IPS-18c (cell line): ENCODE measurements around the gene DHX9.
A peak's percentile ranks its signal among the peaks of the same experiment; 100 is the strongest.

Experiments used
- H3K4me3 ChIP-seq: 2 replicates; pipeline ENCODE4 v1.7.0; 2013; ENCODE audit warnings: low read depth, mild to moderate bottlenecking, low read length, moderate library complexity; ENCODE audit not compliant: insufficient read depth
- H3K9me3 ChIP-seq: one replicate; pipeline ENCODE4 v1.6.1; 2013; ENCODE audit warnings: mild to moderate bottlenecking, low read length, moderate library complexity; ENCODE audit not compliant: control insufficient read depth, insufficient read depth

Gene DHX9

DNA sequence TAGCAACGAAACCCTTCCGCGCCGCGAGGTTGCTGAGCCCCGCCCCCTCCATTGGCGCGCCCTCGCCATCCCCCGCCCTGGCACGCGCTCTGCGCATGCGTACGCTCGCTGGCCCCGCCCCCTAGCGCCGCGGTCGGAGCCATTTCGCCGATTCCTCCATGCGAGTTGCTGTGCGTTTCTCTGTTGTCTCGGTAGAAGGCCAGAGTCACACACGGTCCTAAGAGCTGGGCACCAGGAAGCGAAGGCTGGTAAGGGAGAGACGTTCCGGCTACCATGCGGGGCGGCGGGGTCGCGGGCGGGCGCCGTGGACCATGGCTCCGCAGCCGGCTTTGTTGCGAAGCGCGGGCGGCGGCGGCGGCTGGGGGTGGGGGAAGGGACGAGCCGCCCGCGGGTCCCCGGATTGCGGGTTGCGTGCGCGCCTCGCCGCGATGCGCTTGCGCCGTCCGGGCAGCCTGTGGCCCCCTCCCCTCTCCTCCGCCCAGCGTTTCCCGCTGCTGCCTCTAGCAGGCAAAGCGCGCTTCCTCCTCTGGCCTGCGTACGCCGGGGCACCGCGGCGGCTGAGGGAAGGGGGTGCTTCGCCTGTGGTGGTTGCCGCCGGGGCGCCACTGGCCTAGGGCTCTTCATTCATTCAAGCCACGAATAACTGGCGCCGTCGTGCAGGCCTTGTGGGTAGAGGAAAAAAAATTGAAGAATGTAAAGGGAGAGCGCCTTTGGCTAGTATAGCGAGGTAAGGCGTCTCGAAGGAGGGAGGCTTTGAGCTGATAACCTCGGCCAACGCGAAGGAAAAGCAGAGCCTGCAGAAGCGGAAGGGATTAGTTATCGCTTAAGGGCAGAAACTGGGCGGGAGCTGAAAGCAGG lies at the start of gene DHX9:
Gene DHX9, plus strand, starts transcription at position 139 of the 858 bp plus-strand sequence. CDS start 3,220 bp downstream, outside the sequence.
- H3K9me3 ChIP-seq = no peaks in the 10 kb centered on the region
- H3K4me3 ChIP-seq = peak within 1 kb of the TSS; percentile 98

DNA sequence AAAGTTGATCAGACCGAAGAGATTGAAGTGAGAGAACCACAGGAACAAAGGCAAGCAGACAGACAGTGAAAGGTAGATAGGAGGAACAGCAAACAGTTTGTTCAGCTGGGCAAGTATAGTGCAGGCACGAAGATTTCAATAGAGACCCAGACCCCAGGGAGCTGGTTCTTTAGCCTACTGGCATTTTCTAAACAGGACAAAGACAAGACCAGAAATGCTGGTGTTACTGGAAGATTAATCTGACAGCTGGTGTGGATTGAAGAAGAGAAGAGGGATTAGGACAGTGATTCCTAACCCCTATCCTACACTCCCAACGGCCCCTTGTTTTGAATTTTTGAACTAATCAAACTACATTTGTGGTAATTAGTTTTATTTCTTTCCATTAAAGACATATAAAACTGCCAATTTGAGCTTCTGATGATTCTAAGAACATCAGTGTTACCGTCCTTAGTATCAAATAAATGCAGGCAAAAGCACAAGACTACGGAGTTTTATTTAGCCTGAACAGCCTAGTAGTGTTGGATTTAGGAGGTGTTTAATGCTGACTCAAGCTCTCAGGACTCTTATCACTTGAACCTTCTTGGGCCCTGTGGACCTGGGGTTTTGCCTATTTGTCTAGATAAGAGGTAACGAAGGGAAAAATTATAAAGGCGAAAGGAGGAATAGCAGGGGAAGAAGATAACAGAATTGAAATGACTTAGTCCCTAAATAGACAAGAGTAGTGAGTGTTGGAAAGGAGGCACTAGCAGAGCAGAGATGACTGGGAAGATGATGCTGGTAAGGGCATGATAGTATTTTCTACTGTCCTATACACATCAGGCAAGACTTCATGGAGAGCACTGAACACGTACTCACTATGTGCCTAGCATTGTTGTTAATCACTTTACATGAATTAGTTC lies 47.6 kb upstream of the DHX9 start:
- no peak overlapping the region for H3K4me3 ChIP-seq
- H3K9me3 ChIP-seq = no peaks in the 10 kb centered on the region

DNA sequence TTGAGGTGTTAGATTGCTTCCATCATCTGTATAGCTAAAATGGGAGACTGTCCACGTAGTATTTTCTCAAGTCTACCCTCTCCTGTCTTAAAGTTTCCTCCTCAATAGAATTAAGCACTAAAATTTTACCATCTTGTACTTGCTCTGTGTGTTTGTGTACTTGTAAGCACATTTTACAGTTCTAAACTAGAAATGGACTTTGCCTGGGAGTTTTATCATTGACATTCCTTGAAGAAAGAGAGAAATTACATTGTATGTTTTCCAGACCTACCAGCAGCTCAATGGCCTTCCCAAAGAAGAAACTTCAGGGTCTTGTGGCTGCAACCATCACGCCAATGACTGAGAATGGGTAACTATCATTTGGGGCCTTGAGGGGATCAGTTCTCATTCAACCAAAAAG lies 45.1 kb upstream of the DHX9 start:
- no peak overlapping the region for H3K4me3 ChIP-seq
- H3K9me3 ChIP-seq = no peaks in the 10 kb centered on the region

DNA sequence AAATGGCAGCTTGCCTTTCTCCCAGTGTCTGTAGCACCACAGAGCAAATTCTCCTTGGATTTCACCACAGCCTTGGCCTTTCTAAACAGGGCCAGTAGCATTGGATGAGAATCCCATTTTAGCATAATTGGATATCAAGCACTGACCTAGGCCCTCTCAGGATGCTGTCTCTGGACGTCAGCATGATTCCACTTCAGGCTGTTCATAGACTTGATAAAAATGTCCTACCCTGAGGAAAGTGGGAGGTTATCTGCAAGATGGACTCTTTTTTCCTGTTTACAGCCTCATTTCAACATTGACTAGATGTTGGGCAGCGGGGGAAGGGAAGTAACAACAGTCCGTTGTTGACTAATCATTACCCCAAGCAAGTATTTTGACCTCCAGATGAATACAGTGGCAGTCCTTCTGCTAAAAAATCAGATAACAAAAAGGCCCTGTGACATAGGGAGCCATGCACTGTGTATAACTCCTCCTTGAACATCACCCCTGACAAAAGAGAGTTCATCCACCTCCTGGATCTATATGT lies 44.4 kb upstream of the DHX9 start:
- no peaks in the 10 kb centered on the region for H3K9me3 ChIP-seq
- no peak overlapping the region for H3K4me3 ChIP-seq

DNA sequence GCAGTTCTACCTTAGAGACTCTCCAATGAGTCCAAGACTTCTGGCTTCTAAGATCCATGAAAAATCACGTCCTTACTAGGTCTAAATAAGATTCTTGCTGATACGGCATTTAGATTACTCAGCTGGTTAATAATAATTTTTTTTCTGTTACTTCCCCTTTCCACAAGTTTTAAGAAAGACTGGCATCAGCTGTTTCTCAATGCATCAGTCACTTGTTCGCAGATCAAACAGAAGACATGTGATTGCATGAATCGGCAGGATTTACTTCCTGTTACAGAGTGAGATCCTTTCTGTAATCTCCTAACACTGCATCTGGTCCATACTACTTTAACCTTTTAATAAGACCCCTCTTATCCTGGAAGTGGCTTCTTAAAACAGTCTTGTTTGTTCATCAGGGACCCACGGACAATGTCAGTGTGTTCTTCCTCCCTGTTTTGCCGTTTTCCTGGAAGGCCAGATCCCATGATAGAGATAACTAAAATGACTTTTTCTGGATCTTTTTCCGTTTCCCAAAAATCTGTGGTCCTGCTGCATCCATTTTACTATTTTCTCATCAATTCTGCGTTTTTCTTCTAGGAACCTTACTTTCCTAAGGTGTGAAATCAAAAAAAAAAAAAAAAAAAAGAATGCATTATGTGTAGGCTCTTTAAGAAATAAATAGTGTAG lies 43.5 kb upstream of the DHX9 start:
- Histone ChIP-seq H3K4me3 (no peak overlapping the region), H3K9me3 (no peaks in the 10 kb centered on the region)

DNA sequence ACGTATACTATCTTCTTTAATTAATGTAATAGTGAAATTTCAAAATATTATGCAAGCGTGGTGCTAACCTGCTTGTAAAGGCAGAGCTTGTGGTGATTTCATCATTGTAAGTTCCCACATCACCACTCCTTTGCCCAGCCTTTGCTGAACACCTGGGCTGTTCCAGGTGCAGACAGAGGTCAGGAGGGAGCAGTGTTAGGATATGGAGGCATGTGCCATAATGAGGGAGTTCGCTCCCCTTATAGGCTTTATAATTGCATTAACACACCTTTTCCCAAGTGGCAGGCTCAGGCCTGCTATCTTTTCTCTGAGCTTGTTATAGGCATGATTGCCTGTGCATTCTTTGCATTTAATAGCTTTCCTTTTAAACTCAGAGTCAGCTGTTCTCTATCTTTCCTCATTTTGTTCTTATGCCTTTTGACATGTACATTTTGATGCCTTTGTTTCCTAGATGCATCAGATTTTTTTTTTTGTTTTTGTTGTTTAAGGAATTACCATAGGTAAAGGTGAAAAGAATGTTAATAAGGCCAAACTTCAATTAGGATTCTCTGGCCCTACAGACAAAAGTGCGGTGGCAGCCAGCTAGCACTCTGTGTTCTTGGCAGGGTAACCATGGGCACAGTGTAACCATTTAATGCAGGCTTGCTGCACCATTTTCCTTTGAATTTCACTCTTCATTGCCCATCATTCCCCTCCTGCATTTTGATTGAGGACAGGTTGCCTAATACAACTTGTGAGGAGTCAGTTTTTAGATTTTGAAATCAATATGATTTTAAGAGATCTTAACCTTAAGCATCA lies 36.9 kb upstream of the DHX9 start:
- Histone ChIP-seq H3K4me3 (no peak overlapping the region; the same call in 1 of the 2 replicates), H3K9me3 (no peaks in the 10 kb centered on the region)

DNA sequence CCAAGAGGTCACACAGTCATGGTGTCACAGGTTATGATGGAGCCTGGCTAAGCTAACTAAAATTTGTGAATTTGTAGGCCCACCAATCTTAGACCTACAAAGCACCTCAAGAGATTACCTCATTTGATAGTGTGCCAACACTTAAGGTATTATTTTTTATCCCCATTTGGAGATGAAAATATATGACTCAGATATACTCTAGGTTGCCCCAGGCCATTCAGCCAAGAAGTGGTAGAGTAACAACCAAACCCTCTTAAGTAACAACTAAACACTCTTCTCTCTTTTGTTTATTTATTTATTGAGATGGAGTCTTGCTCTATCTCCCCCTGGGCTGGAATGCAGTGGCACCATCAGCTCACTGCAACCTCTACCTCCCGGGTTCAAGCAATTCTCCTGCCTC lies 35.3 kb upstream of the DHX9 start:
- H3K9me3 ChIP-seq = no peaks in the 10 kb centered on the region
- H3K4me3 ChIP-seq = no peak overlapping the region

DNA sequence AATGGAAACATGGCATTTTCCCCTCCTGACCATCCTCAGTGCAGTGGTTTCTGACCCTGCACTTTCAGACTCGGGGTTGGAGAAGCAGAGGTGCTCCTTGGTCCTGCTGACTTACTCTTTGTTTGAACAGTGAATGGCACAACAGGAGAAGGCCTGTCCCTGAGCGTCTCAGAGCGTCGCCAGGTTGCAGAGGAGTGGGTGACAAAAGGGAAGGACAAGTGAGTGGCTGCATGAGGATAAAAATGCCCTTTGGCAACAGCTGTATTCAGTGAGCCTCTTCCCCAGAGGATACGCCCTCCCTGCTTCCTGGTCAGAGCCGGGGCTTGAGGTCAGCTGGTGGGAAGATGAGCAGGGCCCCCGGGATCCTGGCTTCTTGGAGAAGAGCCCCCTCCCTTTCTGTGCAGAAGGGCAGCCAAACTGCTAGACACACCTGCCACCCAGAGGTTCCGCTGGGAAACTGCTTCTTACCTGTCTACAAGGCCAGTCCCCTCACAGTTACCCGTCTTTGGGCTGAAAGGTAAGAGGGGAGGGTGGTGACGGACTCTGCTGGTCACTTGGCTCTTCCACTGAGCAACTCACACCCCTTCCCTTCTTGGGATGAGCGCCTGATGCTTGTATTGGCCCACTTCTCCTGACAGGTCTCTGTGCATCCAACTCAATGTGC lies 33.0 kb upstream of the DHX9 start:
- Histone ChIP-seq H3K9me3 (no peaks in the 10 kb centered on the region), H3K4me3 (peak overlapping the region; percentile 26; the same call in 1 of the 2 replicates)

DNA sequence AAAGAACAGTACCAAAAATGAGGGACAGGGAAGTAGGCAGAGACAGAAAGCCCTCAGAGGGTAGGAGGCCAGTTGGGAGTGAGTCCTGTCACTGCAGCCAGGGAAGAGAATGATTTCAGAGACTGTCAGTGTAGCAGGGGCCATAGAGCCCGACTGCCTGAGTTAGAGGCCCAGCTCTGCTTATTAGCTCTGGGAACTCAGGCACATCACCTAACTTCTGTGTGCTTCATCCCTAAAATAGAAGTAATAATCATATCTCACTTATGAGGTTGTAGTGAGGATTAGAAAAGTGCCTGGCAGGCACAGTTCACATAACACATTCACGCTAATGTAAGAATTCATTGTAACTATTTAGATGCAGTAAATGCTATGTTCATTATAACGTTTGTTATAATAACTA lies 31.2 kb upstream of the DHX9 start:
- H3K9me3 ChIP-seq = no peaks in the 10 kb centered on the region
- no peak overlapping the region for H3K4me3 ChIP-seq

DNA sequence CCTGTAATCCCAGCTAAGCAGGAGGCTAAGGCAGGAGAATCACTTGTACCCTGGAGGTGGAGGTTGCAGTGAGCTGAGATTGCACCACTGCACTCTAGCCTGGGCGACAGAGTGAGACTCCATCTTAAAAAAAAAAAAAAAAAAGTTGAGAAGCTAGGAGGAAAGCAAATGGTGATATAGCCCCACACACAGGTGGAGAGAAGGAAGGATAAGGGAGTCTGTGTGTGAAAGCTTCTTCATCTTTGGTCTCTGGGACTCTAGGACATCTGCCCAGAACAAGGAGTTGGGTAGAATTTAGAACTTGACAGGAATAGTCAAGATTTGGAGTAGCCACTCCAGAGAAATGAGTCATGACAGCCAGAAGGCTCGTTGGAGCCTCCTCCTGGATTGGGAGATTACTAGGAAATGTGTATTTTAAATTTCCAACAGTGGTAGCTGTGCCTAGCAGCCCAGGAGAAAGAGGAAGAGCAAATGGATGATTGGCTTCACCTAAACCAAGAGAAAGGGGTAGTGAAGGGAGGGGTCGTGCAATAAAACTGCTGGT lies 29.7 kb upstream of the DHX9 start:
- H3K4me3 ChIP-seq = no peak overlapping the region
- H3K9me3 ChIP-seq = no peaks in the 10 kb centered on the region

DNA sequence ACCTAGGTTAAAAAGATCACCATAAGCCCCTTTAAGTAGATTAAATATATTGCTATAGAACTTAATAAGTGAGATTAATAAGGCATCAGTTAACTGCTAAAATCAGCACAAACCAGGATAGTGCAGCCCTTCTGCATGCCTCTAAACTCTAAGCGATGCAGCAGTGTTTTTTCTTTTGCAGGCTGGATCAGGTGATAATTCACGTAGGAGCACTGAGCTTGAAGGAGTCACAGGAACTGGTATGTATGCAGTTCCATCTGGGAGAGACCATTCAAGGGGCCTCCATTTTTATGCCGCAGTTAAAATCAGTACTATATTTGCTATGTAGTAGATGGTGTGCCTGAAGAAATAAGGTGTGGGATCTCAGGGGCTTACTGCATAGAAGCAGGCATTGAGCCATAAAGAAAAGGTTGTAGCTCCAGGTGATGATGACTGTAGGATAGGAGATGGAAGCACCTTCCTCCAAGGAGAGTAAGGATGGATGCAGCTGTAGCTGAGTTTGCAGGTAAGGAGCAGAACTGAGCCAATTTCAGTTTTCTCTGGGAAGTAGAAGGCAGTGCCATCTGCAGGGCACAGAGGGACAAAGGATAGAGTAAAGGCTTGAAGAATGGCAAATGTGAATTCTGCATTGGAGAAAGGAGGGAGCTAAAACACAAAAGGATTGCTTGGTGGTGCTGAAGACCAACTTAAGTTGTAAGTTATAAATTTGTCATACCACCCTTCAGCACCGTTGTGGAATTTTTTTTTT lies 27.0 kb upstream of the DHX9 start:
- Histone ChIP-seq H3K4me3 (no peak overlapping the region), H3K9me3 (no peaks in the 10 kb centered on the region)

DNA sequence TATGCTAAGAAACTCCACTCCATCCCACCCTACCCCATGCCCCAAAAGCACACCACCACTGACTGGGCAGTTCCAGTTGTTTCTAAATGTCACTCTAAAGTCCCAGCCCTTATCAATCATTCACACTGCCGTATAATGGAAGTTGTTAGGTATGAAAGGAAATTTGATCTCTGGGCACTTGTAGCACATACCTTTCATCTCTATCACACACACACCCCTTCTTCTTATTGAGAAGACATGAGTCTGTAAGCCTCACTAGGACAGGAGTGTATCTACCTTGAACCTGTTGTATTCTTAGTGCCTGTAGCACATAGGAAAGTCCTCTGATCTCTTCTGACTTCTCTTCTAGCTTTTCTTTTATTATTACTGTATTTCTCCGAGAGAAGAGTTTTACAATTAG lies 22.3 kb upstream of the DHX9 start:
- Histone ChIP-seq H3K9me3 (no peaks in the 10 kb centered on the region), H3K4me3 (no peak overlapping the region)

DNA sequence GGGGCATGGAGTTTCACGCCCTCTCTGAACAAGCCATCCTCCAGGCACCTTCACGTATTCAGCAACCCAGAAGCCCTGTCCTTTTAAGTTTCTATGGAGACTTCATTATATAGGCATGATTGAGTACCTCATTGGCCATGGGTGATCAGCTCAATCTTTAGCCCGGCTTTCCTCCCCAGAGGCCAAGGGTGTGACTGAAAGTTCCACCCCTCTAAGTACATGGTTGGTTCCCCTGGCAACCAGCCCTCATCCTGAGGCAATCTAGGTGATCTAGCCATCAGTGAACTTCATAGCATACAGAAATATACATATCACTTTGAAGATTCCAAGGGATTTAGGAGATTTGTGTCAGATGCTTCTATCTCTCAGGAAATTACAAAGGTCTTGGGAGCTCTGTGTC lies 21.3 kb upstream of the DHX9 start:
- no peaks in the 10 kb centered on the region for H3K9me3 ChIP-seq
- no peak overlapping the region for H3K4me3 ChIP-seq

DNA sequence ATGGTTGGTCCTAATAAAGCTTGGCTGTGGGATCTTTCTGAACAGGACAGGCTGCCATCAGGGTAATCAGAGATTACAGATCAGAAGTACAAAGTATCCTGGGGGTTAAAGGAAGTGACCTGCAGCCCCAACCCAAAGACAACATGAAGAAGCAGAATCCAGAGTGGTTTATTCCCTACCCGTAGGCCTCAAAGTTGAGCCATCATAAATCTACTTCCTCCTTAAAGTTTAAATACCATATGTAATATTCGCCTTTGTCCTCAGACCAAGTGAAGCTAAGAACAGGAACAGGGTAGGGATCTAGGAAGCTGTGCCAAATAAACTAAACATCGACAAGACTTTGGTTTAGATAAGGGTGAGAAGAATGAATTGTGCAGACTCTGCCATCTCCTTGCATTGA lies 15.9 kb upstream of the DHX9 start:
- Histone ChIP-seq H3K9me3 (no peaks in the 10 kb centered on the region), H3K4me3 (no peak overlapping the region)

DNA sequence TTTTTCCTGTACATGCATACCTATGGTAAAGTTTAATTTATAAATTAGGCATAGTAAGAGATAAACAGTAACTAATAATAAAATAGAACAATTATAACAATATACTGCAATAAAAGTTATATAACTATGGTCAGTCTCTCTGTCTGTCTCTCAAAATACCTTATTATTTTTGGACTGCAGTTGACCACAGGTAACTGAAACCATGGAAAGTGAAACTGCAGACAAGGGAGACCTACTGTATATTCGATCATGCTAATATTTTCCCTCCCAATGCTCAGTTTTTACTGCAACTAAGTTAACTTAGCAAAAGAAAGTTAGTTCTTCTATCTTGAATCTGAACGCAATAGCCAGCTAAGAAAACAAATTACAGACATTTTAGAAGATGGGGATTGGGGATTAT lies 12.3 kb upstream of the DHX9 start:
- Histone ChIP-seq H3K9me3 (no peaks in the 10 kb centered on the region), H3K4me3 (no peak overlapping the region)
